Measurements from ENCODE around the gene KRT72. TPM values are rescaled to one million over a fixed set of nuclear protein-coding genes. Genes with fewer than 3 reads are reported as not detected.

Gene KRT72
- total RNA-seq, 1 donor, result not detected

DNA sequence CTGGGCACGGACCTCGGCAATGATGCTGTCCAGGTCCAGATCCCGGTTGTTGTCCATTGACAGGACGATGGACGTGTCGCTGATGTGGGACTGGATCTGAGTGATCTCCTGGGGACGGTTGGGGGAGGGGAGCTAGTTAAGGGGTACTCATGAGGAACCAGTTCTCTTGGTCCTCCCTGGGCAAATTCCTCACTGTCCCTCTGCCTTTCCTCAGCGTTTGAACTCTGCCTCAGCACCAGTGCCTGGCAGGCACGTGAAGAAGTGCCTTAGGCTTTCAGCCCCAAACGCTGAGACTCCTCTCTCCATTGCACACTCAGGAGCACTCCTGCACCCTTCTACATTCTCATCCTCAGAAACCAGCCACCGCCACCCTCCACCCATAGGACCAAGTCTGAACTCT, 9.7 kb downstream of the KRT72 start:
- no peak for DNase-seq (ENCODE audit: low read depth)
- H3K4me3 ChIP-seq (ENCODE audit: low read depth, low read length), result no peak overlapping the region
- TF ChIP-seq, protein P1, sequence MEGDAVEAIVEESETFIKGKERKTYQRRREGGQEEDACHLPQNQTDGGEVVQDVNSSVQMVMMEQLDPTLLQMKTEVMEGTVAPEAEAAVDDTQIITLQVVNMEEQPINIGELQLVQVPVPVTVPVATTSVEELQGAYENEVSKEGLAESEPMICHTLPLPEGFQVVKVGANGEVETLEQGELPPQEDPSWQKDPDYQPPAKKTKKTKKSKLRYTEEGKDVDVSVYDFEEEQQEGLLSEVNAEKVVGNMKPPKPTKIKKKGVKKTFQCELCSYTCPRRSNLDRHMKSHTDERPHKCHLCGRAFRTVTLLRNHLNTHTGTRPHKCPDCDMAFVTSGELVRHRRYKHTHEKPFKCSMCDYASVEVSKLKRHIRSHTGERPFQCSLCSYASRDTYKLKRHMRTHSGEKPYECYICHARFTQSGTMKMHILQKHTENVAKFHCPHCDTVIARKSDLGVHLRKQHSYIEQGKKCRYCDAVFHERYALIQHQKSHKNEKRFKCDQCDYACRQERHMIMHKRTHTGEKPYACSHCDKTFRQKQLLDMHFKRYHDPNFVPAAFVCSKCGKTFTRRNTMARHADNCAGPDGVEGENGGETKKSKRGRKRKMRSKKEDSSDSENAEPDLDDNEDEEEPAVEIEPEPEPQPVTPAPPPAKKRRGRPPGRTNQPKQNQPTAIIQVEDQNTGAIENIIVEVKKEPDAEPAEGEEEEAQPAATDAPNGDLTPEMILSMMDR (IDR thresholded peaks at IDR 0.05; ENCODE audit: insufficient read depth, low read depth, low read length), result no peak

DNA sequence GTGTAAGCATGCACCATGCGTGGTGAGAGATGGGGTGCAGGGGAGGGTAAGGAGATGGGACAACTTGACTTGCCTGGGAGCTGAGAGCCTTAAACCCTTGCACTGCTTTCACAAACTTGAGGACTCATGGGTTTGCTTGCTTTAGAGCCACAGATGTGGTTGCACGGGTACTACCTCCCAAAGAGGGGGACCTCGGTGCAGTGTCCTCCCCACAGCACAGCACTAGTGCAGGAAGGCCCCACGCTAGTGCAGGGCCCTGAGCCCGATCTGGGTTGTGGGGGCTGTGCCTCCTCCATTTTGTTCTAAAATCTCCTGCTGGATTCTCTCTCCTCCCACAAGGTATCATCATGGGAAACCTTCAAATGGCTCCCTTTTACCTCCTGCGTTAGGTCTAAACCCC, 11.2 kb downstream of the KRT72 start:
- H3K4me3 ChIP-seq (ENCODE audit: low read depth, low read length), result no peak overlapping the region
- TF ChIP-seq, protein P1 (IDR thresholded peaks at IDR 0.05; ENCODE audit: insufficient read depth, low read depth, low read length), result no peak
- DNase-seq (ENCODE audit: low read depth), result no peak

DNA sequence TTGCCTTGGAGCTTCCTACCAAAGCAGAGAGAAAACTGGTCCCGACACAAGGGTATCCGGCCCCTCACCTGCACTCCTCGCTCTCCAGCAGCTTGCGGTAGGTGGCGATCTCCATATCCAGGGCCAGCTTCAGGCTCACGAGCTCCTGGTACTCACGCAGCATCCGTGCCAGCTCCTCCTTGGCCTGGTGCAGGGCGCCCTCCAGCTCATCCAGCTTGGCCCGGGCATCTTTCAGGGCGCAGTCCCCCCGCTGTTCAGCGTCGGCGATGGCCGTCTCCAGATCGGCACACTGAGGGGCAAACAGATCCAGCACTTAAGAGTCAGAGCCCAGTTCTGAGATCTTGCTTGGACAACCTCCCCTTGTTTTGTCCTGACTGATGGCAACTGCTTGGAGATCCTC, 13.7 kb downstream of the KRT72 start:
- no peak overlapping the region for H3K4me3 ChIP-seq (ENCODE audit: low read depth, low read length)
- DNase-seq (ENCODE audit: low read depth), result no peak
- TF ChIP-seq, protein P1 (IDR thresholded peaks at IDR 0.05; ENCODE audit: insufficient read depth, low read depth, low read length), result no peak

- TF ChIP-seq, protein P1 (IDR thresholded peaks at IDR 0.05; ENCODE audit: insufficient read depth, low read depth, low read length), result no peak
- DNase-seq (ENCODE audit: low read depth), result no peak
- no peak overlapping the region for H3K4me3 ChIP-seq (ENCODE audit: low read depth, low read length)
These were observed 15.3 kb downstream of the KRT72 start for GRCh38 chr12:52585946-52586345.

GRCh38 chr12:52585066-52585465, 16.2 kb downstream of the KRT72 start:
- no peak overlapping the region for H3K4me3 ChIP-seq (ENCODE audit: low read depth, low read length)
- no peak for DNase-seq (ENCODE audit: low read depth)
- TF ChIP-seq, protein P1 (IDR thresholded peaks at IDR 0.05; ENCODE audit: insufficient read depth, low read depth, low read length), result no peak

DNA sequence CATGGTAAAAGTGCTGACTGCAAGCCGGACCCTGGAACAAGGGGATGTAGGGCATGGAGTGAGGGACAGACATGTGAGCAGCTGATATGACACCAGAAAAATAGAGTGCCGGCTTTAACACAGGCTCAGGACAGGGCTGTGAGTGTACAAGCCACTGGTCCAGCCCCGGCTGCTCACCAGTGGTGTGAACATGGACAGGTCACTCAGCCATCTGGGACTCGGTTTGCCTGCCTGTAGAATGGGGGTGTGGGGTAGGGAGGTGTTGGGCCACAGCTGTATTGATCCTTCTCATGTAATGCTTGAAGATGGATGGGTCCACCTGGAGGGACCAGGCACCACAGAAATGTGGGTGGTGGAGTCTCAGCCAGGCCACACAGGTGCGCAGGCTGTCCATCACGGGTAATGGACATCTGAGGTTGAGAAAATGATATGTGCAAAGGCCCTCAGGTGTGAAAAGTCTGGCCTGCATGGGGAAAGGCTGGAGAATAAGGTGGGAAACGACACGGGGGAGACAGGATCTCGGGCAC, 17.0 kb downstream of the KRT72 start:
- H3K4me3 ChIP-seq (ENCODE audit: low read depth, low read length), result no peak overlapping the region
- TF ChIP-seq, protein P1 (IDR thresholded peaks at IDR 0.05; ENCODE audit: insufficient read depth, low read depth, low read length), result no peak
- DNase-seq (ENCODE audit: low read depth), result no peak

DNA sequence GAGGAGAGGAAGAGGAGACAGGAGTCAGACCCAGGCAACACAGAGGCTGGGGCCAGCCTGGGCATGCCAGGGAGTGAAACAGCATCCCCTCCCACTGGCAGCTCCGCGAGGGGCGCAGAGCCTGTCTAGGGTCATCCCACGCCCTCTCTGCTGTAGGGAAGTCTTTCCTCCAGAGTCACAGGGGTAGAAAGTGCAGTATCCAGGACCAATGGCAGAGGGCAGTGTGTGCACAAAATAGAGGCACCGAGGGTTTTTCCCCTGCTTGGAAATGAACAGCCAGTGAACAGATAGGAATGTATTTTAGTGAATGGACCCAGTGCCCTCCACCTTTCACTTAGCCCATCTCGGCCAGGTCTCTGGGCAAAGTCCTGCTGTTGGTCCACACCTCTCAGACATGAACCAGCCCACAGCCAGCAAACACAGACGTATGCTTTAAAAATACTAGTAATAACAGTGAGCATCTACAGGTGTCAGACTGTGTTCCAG, 18.2 kb downstream of the KRT72 start:
- H3K4me3 ChIP-seq (ENCODE audit: low read depth, low read length), result no peak overlapping the region
- TF ChIP-seq, protein P1 (IDR thresholded peaks at IDR 0.05; ENCODE audit: insufficient read depth, low read depth, low read length), result peak; percentile 79
- peak; percentile 63 for DNase-seq (ENCODE audit: low read depth)

All from fibroblast of villous mesenchyme (primary cell).